OCI-LY1 (cell line): Measurements from ENCODE around the gene KCNRG.

Experiments
- EZH2 ChIP-seq: fragments of 200-600 bp; sonication (generic), shearing (Covaris generic); IDR thresholded peaks from 2 replicates; pipeline ENCODE4 v1.8.0; 2017; ENCODE audit warnings: borderline replicate concordance, mixed run types, mild to moderate bottlenecking, antibody characterized with exemption, low read length, moderate library complexity, mixed read lengths
- TF ChIP-seq, protein P1 (sequence below): fragments of 200-600 bp; sonication (generic), shearing (Covaris generic); IDR thresholded peaks from 2 replicates; pipeline ENCODE4 v1.5.1; 2017; ENCODE audit warnings: mild to moderate bottlenecking, antibody characterized with exemption, low read length, moderate library complexity, mixed read lengths

DNA sequence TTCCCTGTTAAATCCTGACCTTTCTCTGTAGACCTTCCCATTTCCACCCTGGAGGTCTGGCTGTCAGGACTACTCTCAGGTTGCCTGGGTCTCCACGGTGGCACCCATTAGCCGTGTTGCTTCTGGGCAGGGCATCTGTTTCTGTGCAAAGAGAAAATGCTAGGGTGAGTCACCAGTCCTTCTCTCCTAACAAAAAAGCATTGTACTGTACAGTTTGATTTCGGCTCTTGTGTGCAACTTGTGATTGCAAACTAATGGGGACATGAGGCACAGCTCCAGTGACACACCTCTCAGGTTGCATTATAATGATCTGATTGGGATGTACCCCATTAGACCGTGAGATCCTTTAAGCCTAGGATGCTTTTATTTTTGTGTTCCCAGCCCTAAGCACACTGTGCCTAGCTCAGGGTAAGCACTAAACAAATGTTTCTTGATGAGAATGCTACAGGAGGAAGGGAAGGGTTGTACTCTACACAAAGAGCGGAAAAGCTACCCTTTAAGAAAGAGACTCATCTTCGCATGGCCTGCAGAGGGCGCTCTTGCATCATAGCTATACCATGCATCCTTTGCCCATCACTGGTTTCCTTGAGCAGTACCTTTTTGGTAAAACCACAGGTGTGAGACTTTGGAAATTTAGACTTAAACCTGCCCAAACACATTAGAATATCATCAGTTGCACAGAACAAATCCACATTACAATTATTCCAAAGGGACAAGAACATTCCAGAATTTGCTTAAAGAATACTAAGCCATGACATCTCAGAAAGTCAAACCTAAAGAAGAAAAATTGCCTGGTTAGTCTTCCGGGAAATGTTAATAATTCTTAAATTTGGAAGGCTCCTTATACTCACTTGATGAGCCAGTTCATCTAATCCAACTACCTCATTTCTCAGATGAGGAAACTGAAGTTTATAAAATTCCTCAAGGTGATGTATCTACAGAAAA lies 38.7 kb upstream of the KCNRG start:
- TF ChIP-seq, protein P1, sequence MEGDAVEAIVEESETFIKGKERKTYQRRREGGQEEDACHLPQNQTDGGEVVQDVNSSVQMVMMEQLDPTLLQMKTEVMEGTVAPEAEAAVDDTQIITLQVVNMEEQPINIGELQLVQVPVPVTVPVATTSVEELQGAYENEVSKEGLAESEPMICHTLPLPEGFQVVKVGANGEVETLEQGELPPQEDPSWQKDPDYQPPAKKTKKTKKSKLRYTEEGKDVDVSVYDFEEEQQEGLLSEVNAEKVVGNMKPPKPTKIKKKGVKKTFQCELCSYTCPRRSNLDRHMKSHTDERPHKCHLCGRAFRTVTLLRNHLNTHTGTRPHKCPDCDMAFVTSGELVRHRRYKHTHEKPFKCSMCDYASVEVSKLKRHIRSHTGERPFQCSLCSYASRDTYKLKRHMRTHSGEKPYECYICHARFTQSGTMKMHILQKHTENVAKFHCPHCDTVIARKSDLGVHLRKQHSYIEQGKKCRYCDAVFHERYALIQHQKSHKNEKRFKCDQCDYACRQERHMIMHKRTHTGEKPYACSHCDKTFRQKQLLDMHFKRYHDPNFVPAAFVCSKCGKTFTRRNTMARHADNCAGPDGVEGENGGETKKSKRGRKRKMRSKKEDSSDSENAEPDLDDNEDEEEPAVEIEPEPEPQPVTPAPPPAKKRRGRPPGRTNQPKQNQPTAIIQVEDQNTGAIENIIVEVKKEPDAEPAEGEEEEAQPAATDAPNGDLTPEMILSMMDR, result peak; percentile 95
- TF ChIP-seq EZH2, result no peak
